GM21576 (cell line): ENCODE measurements around the gene FAM131A.
"Not testable (repeated sequence)": the region's sequence is repeated elsewhere in the genome, so short reads cannot be mapped to it uniquely, and the experiment has no call there.

Experiments
- ATAC-seq: cut with Tn5 transposase; IDR thresholded peaks from one replicate; pipeline ENCODE4 v1.9.1; 2021; ENCODE audit warnings: mild to moderate bottlenecking, moderate library complexity; ENCODE audit not compliant: unreplicated experiment

FAM131A gene

GRCh38 chr3:184338511-184338945 is 1.1 kb downstream of the FAM131A start:
- no peak for ATAC-seq

- ATAC-seq, result no peak
These were observed 1.6 kb downstream of the FAM131A start for GRCh38 chr3:184339001-184339400.

- ATAC-seq, result not testable (repeated sequence)
These were observed 2.2 kb downstream of the FAM131A start for GRCh38 chr3:184339451-184340135.

DNA sequence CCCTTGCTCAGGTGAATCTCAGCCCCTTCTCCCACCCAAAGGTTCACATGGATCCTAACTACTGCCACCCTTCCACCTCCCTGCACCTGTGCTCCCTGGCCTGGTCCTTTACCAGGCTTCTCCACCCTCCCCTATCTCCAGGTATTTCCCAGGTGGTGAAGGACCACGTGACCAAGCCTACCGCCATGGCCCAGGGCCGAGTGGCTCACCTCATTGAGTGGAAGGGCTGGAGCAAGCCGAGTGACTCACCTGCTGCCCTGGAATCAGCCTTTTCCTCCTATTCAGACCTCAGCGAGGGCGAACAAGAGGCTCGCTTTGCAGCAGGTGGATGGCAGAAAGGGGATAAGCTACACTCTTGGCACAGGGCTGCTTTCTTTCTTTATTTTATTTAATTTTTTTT is 4.5 kb downstream of the FAM131A start:
- no peak for ATAC-seq

DNA sequence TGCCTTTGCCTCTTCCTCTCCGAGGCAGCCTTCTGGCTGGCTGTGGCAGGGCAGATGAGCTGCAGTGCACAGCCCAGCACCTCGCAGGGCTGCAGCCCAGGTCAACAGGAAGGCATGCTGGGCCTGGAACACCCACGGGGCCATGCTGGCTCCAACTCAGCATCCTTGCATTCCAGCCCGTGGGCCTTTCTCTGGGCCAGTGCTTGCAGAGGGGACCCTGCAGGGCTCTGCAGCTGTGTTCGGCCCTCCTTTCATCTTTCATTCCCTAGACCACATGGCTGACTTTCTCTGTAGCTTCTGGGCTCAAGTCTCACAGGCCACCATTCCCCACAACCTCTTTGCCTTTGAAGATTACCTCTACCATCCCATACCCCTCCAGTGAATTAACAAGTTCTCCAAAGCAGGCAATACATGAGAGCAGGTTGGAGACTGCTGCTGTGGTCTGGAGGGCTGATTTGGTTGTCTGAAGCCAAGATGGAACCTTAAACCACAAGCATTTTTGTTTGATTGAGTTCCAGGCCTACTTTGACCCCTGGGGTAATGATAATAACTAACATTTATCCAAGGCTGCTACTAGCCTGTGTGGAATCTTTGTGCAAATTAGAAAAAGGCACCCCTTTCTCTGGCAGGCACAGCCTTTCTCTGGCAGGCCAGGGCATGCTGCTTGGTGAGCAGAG is 5.9 kb downstream of the FAM131A start:
- ATAC-seq, result no peak

- no peak for ATAC-seq
These were observed 7.3 kb downstream of the FAM131A start for GRCh38 chr3:184344579-184345316.

DNA sequence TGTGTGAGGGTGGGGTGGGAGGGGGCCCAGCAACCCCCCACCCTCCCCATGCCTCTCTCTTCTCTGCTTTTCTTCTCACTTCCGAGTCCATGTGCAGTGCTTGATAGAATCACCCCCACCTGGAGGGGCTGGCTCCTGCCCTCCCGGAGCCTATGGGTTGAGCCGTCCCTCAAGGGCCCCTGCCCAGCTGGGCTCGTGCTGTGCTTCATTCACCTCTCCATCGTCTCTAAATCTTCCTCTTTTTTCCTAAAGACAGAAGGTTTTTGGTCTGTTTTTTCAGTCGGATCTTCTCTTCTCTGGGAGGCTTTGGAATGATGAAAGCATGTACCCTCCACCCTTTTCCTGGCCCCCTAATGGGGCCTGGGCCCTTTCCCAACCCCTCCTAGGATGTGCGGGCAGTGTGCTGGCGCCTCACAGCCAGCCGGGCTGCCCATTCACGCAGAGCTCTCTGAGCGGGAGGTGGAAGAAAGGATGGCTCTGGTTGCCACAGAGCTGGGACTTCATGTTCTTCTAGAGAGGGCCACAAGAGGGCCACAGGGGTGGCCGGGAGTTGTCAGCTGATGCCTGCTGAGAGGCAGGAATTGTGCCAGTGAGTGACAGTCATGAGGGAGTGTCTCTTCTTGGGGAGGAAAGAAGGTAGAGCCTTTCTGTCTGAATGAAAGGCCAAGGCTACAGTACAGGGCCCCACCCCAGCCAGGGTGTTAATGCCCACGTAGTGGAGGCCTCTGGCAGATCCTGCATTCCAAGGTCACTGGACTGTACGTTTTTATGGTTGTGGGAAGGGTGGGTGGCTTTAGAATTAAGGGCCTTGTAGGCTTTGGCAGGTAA is 8.1 kb downstream of the FAM131A start:
- no peak for ATAC-seq

DNA sequence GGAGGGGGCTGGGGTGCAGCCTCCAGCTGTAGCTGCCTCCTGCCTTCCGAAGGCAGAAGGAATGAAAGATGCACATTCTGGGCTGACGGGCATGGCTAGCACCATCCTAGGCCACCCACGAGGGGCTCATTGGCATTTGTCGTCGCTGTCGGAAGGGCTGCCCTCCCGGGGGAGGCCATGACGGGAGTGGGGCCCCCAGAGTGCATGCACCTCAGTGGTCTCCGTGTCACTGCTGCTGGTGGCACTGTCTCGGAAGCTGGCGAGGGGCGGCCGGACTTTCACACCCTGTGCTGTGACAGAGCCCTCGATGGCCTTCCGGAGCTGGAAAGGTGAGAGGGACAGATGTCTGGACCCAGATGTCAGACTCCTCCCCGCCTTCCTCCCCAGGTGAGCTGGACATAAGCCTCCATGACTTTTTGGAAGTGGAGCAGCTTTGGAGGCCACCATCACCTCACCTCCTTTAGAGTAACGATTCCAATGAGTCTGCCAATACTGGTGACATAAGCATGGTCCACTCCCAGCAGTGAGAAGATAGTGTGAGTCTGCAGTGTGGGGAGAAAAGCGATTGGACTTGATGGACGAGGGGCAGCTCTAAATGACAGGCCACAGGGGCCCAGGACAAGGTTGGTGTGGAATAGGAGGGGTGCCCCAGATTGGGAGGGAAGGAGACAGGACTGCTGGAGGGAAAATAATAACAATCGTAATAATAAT is 9.2 kb downstream of the FAM131A start:
- no peak for ATAC-seq

DNA sequence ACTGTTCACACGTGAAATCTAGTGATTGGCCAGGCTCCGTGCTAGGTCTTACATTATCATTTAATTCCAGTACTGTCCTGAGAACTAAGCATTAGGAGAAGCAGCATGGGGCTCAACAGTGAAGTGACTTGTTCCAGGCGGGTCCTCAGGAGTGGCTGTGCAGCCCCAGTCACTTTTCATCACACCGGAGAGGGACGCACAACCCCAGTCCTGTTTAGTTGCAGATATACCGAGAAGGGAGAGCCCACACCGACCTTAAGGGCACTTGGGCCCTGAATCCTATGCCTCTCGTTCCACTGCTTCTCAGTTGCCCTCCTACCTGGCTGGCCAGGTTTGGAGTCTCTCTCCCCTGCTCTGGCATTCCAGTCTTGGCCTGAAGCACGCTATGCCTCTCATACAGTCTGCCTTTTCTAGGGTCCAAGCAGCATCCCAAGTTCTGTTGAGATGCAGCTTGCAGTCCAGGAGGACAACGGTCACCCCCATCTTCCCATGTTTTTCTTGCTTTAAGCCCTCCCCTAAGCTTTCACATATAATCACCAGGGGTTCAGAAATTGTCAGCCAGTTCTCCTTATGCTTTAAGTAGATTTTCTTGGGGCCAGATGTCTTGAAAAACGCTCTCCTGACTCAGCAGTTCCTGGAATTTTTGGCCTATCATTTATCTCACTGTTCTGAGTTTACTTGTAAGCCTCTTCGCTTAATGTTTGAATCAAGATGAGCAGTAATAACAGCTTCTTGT is 10.1 kb downstream of the FAM131A start:
- no peak for ATAC-seq

DNA sequence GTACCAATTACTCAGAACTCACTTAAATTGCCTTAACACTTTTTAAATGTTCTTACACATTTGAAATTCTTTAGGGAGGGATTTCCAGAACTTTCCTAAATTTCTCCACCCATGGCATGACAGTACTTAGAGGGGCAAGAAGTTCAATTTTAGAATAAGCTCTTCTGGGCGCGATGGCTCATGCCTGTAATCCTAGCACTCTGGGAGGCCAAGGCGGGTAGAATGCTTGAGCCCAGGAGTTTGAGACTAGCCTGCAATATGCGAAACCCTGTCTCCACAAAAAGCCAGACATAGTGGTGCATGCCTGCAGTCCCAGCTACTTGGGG is 10.6 kb downstream of the FAM131A start:
- no peak for ATAC-seq

DNA sequence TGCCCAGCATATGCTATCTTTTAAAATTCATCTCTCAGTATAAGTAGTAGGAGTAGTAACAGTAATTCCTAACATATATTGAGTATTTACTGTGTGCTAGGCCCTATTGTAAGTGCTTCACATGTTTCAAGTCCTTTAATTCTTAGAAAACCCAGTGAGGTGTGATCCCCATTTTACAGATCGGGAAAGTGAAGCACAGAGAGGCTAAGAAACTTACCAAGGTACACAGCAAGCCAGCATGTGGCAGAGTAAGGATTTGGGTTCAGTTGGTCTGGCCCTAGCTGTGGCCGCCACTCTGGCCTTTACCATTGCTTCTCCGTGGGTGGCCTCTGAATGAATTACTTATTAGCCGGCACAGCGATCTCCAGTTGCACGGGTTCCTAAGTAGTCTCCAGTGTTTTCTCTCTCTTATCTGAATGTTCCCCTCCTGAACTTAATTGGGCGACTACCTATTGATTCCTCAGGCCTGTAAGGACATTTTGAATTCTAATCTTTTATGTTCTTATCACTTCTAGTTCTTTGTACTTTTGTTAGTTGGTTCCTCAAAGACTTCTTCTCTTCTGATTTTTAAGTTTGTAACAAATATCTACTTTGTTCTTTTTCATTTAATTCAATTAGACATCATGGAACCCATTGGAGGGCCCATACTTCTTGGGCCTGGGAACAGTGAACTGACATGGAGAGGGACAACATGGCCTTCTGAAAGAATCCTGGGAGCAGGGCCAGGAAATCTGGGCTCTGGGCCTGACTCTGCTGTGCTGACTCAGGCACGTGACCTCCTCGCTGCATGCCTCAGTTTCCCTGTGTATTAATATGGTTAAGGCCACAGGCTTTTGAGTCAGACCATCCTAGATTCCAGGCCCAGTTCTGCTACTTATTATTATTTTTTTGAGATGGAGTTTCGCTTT is 12.4 kb downstream of the FAM131A start:
- no peak for ATAC-seq

GRCh38 chr3:184350618-184351017 is 13.2 kb downstream of the FAM131A start:
- no peak for ATAC-seq

DNA sequence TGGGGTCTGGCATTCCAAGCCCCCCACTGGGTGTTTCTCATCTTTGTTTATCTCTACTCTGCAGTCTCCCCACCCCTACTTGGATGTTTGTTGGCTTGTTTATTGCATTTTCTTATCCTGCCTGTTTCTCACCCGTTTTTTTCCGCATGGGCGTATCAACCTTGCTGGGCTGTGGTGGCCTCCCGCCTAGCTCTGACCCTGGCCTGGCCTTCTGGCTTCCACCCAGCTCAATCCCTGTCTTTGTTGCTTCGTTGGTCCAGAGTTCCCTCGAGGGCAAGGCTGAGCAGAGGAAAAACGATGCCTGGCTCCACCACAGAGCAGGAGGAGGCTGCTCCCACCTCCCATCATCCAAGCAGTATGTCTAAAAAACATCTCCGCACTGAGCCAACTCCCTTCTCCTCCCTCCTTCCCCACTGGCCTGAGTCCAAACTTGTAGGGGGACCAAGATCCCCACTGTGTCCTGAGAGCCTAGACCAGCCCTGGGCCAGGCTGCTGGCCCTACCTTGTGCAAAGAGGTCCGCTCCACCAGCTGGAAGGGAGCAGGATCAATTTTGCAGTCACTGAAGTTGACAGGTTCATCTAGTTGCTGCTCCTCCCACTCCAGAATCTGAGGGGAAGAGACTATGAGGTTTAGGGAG is 14.2 kb downstream of the FAM131A start:
- ATAC-seq, result no peak

DNA sequence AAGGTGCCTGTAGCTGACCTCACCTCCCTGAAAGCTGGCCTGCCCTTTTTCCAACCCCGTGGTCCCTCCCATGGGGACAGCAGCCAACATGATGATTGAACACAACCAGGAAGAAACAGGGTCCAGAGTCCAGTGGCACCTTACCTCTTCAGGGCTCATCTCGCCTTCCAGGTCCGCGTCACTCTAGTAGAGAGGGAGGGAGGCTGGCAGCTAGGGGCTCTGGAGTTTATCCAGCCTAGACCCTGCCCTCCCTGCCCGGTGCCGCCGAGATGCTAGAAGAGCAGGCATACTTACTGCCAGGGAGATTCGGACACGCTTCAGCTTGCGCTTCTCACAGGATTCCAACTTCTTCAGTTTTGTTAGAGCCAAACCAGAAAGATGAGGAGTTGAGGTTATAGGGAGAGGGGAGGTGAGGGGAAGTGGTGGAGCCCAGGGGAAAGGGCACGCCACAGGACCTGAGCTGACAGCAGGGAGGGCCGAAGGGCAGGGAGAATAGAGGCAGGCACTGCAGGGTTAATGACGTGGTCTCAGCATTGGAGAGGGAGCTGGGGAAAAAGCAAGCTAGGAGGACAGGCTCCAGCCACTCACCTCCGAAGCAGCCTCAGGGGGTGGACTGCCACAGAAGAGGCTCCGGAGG is 14.9 kb downstream of the FAM131A start:
- ATAC-seq, result no peak

GRCh38 chr3:184352897-184353545 is 15.6 kb downstream of the FAM131A start:
- ATAC-seq, result no peak

DNA sequence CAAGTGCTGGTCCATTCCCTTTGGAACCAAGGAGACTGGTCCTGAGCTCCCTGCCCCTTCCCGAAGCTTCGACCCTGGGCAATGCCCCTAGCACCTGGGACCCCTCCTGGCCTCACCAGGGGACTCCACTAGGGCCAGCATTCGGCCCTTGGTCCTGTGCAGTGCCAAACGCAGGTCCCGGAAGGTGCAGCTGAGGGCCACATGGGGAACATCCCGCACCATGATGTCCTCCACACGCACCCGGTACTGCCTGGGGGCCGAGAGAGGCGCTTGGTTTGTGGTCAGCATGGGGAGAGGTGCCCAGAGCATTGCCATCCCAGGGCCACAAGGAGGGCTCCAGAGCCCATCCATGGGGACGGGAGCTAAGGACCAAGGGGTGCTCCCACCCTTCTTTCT is 16.1 kb downstream of the FAM131A start:
- ATAC-seq, result no peak

DNA sequence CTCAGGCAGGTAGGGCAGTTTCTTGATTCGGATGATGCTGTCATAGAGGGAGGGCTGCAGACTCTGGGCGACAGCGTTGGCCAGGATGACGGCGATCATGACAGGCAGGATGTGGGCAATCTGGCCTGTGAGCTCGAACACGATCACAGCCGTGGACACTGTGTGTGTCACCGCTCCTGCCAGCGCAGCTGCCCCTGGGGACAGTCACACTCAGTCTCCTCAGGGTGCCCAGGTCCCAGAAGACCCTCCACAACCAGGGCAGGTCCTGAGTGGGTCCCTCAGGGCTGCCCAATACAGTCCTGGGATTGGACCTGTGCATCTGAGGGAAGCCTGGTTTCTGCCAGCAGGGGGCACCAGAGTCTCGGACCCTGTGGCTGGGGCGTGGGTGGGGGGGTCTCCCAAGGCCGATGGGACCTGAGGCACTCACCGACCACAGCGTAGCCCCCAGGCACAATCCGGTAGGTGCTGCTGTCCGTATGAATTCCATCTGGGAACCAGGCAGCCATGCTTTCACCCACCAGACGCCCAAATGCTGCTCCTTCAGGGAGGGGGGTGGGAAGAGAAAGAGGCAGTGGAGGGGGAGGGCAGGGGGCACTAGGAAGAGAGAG is 16.8 kb downstream of the FAM131A start:
- no peak for ATAC-seq
